IPS DF 19.7 (cell line): Measurements from ENCODE around the gene NEAT1.

Source experiments
- DNase-seq: peaks from one replicate; pipeline ENCODE4 v3.0.0-alpha.2; 2013; ENCODE audit warnings: low read depth, low spot score

The NEAT1 gene

DNA sequence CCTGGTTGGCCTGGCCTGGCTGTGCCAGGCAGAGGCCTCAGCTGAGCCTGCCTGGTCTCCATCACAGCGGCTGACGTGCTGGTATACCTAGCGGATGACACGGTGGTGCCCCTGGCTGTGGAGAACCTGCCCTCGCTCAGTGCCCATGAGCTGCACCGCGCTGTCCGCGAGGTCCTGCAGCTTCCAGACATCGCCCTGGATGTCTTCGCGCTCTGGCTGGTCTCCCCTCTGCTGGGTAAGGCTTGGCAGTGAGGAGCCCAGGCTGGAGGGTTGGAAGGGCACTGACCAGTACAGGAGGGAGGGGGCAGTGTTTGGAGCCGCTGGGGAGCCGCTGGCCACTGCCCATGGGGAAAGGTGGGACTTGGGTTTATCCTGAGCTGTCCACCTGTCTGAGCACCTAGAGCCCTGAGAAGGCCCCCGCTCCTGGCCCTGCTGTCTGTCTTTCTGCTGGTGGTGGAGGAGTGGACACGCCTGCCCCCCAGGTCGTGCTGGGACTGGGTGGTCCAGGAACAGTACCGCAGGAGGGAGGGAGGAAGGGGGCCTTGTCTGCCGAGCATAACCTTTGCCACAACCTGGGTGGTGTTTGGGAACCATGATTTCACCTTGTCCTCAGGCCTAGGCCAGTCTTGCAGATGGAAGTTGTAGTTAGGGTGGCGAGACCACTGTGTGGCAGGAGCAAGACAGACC is 33.2 kb upstream of the NEAT1 start:
- no peak for DNase-seq

GRCh38 chr11:65390099-65390941 is 32.3 kb upstream of the NEAT1 start:
- no peak for DNase-seq

GRCh38 chr11:65390996-65391395 is 31.6 kb upstream of the NEAT1 start:
- DNase-seq = no peak

DNA sequence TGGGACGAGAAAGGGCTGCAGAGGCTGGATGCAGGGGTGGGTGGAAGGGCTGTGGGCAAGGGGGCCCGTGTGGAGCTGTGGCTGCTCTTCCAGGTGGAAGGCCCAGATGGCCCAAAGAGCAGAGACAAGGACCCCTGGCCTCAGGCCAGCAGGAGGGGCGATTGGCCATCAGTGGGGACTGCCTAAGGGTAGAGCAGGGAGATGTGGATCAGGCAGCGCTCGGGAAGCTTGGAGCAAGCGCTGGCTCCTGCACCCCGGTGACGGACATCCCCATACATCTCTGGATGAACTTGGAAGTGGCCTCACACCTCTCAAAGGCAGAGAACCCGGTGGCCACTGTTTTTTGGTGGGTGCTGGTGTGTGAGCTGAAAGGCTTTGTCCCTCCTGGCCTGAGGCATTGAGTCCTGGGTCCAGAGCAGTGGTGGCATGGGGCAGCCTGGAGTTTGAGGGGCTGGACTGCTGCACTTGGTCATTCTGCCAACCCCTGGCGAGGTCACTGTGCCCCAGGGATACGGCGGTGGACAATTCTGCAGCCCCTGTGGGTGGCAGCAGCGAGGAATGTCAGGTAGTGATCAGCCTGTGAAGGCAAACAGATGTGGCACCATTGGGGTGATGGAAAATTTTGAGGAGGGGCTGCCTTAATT is 30.3 kb upstream of the NEAT1 start:
- DNase-seq = no peak

DNA sequence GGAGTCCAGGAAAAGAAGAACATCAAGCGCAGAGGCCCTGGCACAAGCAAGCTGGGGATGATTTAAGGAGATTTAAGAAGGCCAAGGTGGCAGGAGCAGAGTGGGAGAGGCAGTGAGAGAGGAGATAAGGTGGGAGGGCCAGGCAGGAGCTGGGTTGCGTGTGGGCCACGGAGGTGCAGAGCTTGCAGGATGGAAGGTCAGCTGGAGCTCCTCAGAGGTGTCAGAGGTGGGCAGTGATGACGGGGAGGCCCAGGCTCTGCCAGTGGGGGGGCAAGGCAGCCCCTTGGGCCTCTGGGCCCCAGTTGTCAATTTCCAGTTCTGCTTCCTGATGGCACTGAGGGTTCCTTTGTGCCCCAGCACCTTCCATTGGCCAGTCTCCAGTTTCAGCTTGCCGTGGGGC is 29.7 kb upstream of the NEAT1 start:
- DNase-seq = no peak

DNA sequence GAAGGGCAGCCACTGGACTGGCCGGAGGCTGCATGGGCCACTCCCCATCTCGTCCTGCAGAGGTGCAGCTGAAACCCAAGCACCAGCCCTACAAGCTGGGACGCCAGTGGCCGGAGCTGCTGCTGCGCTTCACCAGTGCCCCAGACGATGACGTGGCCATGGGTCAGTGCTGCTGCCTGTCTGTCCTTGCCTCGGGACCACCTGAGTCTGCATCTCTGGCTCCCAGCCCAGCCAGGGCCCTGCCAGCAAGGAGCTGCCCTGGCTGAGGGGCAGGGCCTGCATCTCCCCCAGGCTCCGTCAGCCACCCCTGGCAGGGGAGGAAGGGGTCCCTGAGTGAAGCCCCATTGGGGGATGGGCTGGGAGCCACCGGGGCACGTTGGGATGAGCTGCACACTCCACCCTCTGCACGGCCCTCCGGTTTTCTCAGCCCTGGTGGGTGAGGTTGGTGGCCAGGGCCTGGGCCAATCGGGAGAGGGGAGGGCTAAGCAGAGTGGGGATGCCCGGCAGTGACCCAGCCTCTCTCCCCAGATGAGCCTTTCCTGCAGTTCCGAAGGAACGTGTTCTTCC is 29.0 kb upstream of the NEAT1 start:
- DNase-seq = no peak

DNA sequence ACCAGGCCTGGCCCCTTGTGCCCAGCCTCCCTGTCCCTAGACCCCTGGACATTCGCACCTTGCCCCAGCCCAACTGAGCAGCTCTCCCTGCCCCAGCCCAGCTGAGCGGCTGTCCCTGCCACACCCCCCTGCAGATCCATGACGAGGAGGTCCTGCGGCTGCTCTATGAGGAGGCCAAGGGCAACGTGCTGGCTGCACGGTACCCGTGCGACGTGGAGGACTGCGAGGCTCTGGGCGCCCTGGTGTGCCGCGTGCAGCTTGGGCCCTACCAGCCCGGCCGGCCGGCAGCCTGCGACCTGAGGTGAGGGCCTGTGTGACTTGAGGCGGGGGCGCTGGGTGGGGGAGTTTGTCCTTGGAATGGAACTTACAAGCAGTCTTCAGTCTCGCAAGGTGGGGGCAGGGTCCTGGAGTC is 28.5 kb upstream of the NEAT1 start:
- DNase-seq = no peak

DNA sequence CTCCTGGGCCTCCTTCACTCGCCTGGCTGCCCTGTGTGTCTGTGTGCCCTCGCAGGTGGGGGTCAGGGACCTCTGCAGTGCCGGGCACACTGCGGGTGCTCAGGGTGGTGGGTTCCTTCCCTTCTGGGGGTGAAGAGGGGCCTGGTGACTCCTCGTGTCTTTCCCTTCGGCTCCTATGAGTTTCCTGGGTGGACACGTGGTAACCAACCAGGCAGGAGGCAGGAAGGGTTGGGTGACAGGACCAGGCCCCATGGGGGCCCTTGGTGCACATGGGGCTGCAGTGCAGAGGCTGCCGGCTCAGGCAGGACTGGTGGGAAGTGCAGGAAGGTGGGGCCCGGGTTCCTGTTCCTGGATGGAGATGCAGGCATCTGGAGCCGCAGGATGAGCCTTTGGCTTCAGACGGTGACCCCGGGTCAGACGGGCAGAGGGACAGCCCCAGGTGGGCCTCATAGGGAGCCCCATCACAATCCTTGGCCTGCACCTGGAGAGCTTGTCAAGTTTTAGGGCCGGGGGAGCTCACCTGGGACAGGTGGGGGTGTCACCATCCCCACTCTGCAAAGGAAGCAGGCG is 26.6 kb upstream of the NEAT1 start:
- DNase-seq = no peak

- no peak for DNase-seq
These were observed 25.5 kb upstream of the NEAT1 start for GRCh38 chr11:65396769-65397745.

DNA sequence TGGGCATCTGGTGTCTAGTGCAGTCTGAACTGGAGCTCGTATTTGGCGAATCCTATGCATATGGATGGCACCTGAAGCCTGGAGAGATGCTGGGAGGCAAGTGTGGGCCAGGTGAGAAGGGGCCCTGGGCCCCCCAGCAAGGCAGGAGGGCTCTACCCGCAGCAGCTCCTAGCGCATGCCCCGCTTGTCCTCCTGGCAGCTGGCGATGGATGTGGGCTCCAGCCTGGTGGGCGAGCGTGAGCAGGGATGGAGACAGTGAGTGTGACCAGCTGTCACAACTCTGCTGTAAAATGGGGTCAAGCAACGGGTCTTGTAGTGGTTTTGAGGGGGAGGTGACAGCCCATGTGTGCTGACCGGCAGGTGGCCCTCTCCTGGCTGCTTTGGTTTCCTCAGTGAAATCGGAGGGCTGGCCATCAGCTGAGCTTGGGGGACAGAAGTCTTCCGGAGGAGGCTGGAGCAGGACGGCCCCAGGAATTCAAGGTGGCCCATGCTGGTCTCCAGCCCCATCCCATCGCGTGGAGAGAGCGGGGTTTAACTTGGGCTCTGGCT is 24.2 kb upstream of the NEAT1 start:
- DNase-seq = no peak

DNA sequence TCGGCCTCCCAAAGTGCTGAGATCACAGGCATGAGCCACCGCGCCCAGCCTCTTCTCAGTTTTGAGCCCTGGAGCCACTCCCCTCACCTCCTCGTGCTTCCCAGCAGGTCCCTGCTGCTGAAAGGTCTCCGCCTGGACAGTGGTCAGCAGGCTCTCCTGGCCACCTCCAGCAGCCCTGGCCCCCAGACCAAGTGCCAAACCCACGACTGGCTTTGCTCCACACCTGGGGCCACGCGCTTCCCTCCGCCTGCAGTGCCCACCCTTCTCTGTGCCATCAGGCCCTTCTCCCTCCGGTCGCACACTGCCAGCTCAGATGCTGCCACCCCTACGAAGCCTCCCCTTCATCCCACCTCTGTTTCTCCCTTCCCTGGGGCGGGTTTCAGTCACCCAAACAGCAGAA is 23.3 kb upstream of the NEAT1 start:
- DNase-seq = no peak

- DNase-seq = no peak
These were observed 22.8 kb upstream of the NEAT1 start for GRCh38 chr11:65399845-65400244.

- no peak for DNase-seq
These were observed 22.1 kb upstream of the NEAT1 start for GRCh38 chr11:65400307-65401072.

- no peak for DNase-seq
These were observed 21.4 kb upstream of the NEAT1 start for GRCh38 chr11:65401073-65401802.

DNA sequence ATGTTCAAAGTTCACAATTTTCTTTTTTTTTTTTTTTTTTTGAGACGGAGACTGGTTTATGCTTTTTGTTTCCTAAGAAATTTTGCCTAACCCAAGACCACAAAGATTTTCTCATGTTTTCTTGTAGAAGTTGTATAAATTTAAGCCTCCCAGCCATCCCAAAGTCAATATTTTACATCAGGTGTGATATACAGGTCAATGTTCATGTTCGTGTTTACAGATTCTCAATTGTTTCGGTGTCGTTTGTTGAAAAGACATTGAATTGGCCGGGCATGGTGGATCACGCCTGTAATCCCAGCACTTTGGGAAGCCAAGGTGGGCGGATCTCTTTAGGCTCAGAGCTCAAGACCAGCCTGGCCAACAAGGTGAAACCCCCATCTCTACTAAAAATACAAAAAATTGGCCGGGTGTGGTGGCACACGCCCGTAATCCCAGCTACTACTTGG is 20.8 kb upstream of the NEAT1 start:
- DNase-seq = no peak

GRCh38 chr11:65402790-65403189 is 19.8 kb upstream of the NEAT1 start:
- DNase-seq = no peak

GRCh38 chr11:65403607-65404121 is 18.9 kb upstream of the NEAT1 start:
- no peak for DNase-seq

DNA sequence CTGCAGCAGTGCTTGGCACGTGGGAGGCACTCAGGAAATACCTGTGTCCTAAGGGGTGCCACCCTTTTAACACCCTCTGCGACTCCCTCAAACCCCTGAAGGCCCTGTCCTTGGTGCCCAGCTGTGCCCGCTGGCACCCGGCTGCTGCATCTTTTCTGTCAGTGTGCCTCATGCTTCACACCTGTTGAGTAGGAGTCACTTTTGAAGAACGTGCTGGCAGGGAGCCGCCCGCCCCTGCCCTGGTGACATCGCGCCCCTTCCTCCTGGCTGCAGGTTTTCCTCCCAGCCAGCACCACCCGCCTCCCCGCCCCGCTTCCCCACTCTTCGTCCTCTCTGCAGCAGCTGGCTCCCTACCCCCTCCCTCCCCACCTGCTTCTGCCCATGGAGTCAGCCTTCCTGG is 18.4 kb upstream of the NEAT1 start:
- DNase-seq = no peak
